ENCODE data around the gene EPHA1.
"Not testable (repeated sequence)": the region's sequence is repeated elsewhere in the genome, so short reads cannot be mapped to it uniquely, and the experiment has no call there.

Gene EPHA1

DNA sequence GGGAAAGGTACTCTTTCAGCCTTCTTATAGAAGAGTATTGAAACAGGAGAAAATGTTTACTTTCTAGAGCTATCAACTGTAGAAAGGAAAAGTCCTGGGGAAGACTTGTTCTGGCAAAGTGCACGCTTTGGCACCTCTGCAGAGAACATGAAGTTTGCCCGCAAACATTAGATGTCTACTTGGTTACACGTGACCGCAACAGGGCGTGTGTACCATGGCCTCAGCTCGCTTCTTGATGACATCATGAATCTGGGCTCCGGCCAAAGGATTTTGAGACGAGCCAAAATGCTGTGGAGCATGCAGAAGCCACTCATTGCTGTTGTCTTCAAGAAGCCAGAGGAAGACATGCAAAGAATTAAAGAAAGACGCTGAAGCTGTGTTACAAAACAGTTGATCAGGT lies 26.0 kb upstream of the EPHA1 start:
- peak; percentile 92 for DNase-seq (ENCODE audit: low read depth)
- H3K4me3 ChIP-seq (ENCODE audit: control insufficient read depth, low read depth, low read length): no peak overlapping the region
- TF ChIP-seq, protein P1, sequence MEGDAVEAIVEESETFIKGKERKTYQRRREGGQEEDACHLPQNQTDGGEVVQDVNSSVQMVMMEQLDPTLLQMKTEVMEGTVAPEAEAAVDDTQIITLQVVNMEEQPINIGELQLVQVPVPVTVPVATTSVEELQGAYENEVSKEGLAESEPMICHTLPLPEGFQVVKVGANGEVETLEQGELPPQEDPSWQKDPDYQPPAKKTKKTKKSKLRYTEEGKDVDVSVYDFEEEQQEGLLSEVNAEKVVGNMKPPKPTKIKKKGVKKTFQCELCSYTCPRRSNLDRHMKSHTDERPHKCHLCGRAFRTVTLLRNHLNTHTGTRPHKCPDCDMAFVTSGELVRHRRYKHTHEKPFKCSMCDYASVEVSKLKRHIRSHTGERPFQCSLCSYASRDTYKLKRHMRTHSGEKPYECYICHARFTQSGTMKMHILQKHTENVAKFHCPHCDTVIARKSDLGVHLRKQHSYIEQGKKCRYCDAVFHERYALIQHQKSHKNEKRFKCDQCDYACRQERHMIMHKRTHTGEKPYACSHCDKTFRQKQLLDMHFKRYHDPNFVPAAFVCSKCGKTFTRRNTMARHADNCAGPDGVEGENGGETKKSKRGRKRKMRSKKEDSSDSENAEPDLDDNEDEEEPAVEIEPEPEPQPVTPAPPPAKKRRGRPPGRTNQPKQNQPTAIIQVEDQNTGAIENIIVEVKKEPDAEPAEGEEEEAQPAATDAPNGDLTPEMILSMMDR (conservative IDR thresholded peaks at IDR 0.05; ENCODE audit: control insufficient read depth, insufficient read depth, low read depth, low read length): no peak

DNA sequence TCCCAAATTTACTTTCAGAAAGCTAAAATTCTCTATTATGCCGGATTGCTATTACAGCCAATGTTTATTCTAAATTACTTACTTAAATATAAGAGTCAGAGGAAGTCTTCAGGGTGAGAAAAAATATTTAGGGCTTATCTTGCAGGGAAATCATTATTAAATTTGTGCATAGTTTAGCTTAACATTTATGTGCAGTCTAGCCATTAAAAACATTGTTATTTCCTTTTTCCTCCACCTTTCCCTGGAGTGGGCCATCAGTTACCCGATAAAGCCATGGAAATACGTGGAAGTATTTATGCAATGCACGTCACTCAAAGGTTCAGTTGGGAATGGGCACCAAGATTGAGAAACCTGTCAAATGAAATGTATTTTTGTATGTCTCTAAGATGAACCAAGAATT lies 25.1 kb upstream of the EPHA1 start:
- TF ChIP-seq, protein P1 (conservative IDR thresholded peaks at IDR 0.05; ENCODE audit: control insufficient read depth, insufficient read depth, low read depth, low read length): no peak
- H3K4me3 ChIP-seq (ENCODE audit: control insufficient read depth, low read depth, low read length): no peak overlapping the region
- no peak for DNase-seq (ENCODE audit: low read depth)

DNA sequence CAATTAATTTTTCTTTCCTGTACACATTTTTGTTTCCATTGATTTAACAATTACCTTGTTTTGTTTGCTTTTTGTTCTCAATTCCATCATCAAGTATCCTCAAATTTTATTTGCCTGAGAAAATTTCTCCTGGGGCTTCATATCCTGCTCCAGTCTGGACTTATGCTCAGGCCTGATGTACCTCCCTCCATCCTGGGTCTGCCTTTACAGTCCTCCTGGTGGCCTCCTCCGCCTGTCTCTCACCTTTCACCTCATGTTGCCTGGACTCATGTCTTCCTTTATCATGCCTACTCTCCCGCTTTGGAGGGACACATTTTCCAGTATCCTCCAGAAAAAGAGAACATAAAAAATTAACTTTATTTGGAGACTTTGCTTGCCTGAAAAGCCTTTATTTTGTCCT lies 22.5 kb upstream of the EPHA1 start:
- H3K4me3 ChIP-seq (ENCODE audit: control insufficient read depth, low read depth, low read length): no peak overlapping the region
- DNase-seq (ENCODE audit: low read depth): no peak
- TF ChIP-seq, protein P1 (conservative IDR thresholded peaks at IDR 0.05; ENCODE audit: control insufficient read depth, insufficient read depth, low read depth, low read length): no peak

DNA sequence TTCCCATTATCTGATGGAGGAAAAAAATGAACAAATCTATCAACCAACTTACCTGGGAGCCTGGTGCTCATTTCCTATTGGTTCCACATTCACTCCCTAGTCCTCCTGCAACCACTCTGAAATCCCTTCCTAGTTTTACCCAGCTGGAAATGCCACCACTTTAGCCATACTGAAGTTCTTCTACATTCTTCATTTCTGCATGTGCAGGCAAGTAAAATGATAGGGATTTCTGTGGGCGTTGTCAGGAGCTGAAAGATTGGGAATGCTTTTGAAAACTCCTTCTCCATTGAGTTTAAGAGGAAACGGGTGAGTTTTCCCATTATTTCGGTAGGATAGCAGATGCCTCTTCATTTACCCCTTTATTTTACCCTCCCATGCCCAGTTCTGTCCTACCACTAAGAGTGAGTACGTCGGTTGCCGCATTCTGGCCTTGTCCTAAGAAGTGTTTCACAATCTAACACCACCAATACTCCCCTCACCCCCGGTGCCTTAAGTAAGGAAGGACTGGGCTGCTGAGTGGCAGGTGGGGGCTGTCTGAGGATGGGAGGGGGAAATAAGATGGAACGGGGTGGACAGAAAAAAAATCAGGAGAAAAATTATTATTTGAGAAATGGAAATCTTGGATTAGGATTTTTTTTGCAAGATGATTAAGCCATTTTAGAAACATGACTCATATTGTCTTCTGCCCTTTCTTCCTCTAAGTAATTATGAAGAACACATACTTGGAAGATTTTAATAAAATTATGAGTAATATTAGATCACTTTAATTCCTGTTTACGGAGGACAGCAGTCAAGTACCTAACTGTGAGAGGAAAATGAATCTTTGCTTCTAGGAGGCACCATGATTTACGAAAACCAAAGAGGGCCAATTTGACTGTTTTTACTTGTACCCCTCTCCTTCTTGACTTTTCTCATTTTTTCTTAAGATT lies 21.4 kb upstream of the EPHA1 start:
- peak; percentile 59 for DNase-seq (ENCODE audit: low read depth)
- H3K4me3 ChIP-seq (ENCODE audit: control insufficient read depth, low read depth, low read length): no peak overlapping the region
- TF ChIP-seq, protein P1 (conservative IDR thresholded peaks at IDR 0.05; ENCODE audit: control insufficient read depth, insufficient read depth, low read depth, low read length): no peak

DNA sequence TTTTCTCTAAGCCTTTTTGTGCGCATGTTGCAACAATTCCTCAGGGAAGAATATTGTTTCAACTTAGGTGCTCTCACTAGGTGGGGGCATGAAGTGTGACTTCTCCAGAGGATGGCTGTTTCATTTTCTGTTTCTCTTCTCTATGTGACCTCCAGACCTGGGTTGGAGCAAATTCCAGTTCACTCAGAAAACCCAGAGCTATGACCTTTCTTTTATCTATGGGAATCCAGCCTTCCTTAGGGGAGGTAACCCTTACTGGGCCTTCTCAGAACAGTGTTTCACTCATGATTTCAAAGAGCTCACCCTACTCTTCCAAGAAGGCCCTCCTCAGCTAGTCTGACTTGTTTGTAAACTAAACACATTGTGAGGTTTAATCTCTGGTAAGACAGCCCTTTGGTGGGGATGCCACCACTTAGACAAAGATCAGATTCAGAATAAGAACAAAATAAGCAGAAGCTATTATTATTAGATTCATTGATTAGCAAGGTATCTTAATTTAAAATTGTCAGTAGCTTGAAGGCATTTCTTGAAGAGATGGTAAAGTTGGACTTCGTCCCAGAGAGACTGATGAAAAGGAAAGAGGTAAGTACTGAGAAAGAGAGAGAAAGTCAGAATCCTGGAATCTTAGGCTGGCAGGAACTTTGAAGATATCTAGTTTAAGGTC lies 18.0 kb upstream of the EPHA1 start:
- no peak for DNase-seq (ENCODE audit: low read depth)
- TF ChIP-seq, protein P1 (conservative IDR thresholded peaks at IDR 0.05; ENCODE audit: control insufficient read depth, insufficient read depth, low read depth, low read length): no peak

DNA sequence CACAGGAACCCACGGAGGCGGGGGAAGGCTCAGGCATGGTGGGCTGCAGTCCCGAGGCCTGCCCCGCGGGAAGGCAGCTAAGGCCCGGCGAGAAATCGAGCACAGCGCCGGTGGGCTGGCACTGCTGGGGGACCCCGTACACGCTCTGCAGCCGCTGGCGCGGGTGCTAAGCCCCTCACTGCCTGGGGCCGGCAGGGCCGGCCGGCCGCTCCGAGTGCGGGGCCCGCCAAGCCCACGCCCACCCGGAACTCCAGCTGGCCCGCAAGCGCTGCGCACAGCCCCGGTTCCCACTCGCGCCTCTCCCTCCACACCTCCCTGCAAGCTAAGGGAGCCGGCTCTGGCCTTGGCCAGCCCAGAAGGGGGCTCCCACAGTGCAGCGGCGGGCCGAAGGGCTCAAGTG lies 15.8 kb upstream of the EPHA1 start:
- not testable (repeated sequence) for DNase-seq (ENCODE audit: low read depth)

More for the DNA sequence above, 18.0 kb upstream of the EPHA1 start:
- no peak overlapping the region for H3K4me3 ChIP-seq (ENCODE audit: control insufficient read depth, low read depth, low read length)

DNA sequence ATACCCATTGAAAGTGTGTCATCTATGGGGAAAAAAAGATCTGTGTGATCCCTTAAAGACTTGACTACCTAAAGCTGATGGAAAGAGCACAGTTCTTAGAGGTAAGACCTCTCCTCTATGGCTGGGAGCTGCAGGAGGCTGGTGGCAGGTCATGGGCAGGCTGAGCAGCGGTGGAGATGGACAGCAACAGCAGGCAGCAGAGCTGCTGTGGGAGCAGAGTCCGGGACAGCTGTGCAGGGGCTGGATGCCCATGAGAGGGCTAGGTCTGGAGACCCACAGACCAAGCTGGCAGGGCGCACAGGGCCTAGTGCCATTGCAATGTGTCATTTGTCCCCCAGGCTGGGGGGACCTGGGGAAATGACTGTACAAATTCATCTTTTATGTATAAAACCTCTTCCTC lies 13.4 kb upstream of the EPHA1 start:
- TF ChIP-seq, protein P1 (conservative IDR thresholded peaks at IDR 0.05; ENCODE audit: control insufficient read depth, insufficient read depth, low read depth, low read length): no peak
- no peak overlapping the region for H3K4me3 ChIP-seq (ENCODE audit: control insufficient read depth, low read depth, low read length)
- no peak for DNase-seq (ENCODE audit: low read depth)

More for the DNA sequence above, 15.8 kb upstream of the EPHA1 start:
- not testable (repeated sequence) for H3K4me3 ChIP-seq (ENCODE audit: control insufficient read depth, low read depth, low read length)

DNA sequence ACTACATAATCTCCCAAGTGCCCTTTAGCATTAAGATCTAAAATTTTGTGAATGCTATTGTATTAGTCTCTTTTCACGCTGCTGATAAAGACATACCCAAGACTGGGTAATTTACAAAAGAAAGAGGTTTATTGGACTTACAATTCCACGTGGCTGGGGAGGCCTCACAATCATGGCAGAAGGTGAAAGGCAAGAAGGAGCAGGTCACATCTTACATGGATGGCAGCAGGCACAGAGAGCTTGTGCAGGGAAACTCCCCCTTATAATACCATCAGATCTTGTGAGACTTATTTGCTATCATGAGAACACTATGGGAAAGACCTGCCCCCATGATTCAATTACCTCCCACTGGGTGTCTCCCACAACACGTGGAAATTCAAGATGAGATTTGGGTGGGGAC lies 12.0 kb upstream of the EPHA1 start:
- not testable (repeated sequence) for DNase-seq (ENCODE audit: low read depth); H3K4me3 ChIP-seq (ENCODE audit: control insufficient read depth, low read depth, low read length)

Data from fibroblast of mammary gland (primary cell).